HuH-7 (cell line): Measurements from ENCODE around the gene METTL6.
"Not testable (repeated sequence)": the region's sequence is repeated elsewhere in the genome, so short reads cannot be mapped to it uniquely, and the experiment has no call there.

ENCODE experiments used
- DNase-seq: peaks from one replicate; pipeline ENCODE4 v3.0.0; 2011; ENCODE audit warnings: low spot score

The METTL6 gene, protein sequence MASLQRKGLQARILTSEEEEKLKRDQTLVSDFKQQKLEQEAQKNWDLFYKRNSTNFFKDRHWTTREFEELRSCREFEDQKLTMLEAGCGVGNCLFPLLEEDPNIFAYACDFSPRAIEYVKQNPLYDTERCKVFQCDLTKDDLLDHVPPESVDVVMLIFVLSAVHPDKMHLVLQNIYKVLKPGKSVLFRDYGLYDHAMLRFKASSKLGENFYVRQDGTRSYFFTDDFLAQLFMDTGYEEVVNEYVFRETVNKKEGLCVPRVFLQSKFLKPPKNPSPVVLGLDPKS

DNA sequence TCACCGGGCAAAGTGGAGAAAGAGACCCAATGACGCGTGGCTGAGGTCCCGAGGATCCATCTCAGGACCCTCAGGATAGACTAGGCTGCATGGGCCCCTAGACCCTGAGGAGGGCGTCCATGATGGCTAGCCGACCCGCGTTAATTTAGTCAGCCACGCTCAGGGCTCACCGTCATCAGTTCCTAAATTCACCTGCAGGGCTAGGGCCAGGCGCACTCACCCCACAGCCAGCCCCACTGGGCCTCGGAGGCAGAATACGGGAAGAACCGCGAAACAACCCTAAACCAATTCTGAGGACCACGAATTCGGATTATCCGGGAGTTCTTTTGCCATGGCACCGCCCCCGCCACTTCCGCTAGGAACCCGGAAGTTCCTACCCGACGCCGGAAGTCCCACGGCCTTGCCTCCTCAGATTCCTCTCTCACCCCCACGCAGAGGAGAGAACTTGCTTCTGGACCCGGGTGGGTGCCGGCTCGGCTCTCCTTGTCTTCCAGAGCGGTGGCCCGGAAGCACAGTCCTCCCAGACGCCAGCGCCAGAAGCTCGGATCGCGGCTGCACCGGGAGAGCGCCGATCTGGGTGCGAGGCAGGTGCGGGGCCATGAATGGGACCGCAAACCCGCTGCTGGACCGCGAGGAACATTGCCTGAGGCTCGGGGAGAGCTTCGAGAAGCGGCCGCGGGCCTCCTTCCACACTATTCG is at the start of gene METTL6, which contains the start of gene EAF1:
METTL6 (minus strand) TSS at position 363 of the 699 bp plus-strand sequence. CDS start 1,033 bp downstream, outside the sequence.
EAF1 (plus strand) TSS at position 417 of the 699 bp plus-strand sequence; CDS start at position 599, 182 bp downstream.
- DNase-seq = peak; percentile 94

DNA sequence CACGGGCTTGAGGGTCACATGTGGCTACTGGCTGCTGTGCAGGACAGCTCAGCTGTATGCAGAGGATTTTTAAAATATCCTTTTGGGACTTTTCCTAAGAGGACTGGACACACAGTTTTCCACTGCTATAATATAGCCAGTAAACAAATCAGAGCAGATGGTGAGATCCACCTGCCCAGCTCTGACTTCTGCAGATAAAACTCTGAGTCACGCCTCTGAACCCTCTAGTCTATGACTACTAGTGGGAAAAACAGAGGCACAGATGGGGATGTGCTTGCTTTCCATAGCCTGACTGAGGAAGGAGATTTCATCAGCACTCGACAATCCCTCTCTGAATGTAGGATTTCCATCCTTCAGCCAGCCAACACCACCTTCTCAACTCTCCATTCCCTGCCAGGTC is 49.0 kb upstream of the METTL6 start:
- no peak for DNase-seq

DNA sequence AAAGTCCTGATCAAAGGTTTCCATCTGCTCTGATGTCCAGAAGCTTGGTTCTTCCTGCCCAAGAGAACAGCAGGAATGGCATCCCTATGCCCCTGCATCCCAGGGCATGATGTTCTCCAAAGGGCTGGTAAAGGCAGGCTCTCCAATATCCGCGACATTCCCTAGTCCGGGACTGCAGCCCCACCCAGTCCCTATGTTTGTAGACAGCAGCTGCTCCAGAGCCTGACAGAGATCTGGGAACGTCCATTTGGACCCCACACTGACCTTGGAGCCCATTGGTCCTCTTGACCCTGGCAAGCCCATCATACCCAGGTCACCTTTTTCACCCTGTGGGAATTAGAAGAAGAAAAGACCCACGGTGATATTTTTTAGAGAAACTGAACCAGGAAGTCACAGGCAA is 47.8 kb upstream of the METTL6 start:
- no peak for DNase-seq

DNA sequence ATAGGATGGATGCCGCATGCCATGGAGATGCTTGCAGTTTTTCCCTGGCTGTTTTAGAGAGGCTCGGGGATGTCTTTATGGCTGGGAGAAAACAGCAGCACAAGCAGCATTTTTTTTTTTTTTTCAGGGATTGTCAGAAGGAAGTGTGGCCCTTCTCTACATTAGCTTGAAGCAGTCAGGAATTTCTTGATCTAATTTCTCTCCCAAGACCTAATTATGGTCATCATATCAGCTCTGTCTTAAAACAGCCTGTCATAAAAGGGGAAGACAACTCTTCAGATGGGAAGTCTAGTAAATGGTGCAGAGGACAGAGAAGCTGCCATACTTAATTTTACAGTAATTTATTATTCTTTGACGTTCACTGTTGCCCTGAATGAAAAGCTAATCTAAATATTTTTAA is 44.5 kb upstream of the METTL6 start:
- DNase-seq = no peak

DNA sequence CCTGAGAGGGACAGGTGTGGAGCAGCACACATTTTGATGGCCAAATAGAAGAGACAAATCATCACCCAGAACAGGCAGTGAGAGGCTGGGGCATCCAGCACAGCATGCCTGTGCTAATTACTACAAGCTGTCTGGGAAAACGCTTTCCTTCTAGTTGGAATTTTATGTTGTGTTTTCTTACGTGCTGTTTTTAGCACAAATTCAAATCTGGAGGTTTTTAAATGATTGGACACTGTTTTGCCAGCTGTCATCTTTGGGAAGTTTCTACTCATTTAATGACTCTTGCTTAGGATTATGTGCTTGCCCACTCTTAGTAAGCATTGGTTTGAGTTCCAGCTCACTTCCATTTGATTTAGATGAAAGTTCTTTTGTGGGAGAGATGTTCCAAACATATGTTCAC is 43.5 kb upstream of the METTL6 start:
- no peak for DNase-seq

DNA sequence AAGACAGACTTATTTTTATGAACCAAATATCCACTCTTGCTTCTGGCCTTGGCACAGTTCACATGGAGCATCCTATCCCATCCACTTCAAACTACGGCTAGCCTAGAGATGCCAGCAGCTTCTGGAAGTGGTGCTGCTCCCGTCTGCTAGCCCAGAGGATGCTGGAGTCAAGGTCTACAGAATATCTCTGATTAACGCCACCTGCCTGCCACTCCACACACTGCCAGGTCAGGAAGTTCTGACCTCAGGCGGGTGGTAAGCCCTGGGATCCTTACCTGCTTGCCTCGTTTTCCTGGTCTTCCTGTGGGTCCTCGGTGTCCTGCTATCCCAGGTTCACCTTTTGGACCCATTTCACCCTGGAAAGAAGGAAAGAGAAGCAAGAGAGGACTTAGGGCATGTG is 42.9 kb upstream of the METTL6 start:
- DNase-seq = peak; percentile 60

DNA sequence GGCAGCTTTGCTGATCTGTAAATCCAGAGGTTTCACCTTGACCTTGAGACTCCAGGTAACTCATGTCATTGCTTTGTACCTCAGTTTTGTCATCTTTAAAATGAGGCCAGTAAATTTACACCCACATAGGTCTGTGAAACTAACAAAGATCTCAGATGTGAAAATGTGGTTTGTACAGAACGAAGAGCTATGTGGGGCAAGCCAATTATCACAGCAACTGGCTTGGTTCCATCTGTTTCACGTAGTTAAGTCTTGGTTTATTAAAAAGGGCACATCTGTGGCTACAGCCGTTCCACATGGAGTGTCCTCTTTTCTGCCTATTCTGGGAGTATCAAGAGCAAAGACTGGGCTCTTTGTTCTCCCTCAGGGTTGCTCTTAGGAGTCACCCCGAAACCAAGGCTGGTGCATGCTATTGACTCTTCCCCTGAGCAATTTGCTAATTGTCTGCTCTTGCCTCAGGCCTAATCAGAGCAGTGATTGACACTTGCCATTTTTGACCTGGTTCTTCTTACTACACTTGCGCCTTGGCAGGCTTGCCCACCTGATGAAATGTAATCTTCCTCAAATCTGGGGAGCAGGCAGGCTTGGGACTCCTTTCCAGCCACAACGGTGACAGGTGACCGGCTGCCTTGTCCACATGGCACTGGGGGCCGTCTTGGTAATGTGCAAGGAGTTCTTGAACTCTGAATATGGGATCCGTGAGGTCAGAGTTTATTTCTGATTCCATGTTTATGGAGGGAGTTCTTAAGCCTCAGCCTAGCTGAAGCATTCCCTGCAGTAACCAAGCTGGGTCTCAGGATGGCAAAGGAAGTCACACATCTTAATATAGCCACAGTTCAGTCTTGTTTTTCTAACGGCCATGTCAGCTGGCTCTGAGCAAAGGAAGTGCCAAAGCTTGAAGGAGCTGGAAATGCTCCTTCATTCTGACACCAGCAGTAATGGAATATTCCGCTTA is 40.2 kb upstream of the METTL6 start:
- DNase-seq = no peak

DNA sequence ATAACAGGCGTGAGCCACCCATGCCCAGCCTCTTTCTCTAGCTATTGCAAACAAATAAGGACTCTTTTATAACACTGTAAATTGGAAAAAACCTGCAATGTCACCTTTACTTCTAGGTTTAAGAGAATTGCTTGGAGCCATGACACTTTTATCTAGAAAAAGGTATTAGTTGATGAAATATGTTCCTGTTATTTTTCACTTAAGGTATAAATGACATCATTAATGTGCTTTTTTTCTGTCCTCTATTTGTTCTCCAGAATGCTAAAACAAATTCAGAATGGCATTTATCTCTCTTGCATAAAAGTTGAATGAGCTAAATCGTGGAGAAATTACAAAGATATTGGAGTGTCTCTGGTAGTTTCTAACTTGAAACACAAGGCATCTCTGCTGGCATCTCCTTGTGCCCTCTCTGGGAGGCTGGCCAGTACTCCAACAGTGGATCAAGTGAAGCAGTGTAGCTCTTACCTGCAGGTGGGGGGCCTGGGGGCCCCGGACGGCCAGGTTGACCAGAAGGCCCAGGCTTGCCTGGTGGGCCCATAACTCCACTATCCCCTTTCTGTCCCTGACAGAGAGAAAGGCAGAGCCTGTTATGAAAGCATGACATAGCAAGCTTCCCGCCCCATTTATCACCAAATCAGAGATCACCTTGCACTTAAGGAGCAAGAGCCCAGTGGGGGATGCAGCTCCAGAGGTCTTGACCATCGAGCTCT is 38.7 kb upstream of the METTL6 start:
- no peak for DNase-seq

DNA sequence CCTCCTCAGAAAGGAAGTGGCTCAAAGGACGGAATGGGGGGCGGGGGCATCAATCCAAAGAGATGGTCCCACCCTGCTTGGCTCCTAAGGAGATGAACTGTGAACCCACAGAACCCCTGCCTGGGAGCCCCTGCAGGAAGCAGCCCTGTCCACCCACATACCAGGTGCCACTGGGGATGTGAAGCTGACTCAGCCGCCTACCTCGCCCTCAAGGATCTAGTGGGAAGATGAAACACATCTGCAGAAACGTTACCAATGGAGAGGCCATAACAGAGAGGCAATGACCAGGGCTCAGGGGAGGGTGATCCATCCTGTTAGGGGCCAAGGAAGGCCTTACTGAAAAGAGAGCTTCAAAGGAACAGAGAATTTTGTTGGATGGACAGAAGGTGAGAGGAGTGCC is 35.1 kb upstream of the METTL6 start:
- no peak for DNase-seq

DNA sequence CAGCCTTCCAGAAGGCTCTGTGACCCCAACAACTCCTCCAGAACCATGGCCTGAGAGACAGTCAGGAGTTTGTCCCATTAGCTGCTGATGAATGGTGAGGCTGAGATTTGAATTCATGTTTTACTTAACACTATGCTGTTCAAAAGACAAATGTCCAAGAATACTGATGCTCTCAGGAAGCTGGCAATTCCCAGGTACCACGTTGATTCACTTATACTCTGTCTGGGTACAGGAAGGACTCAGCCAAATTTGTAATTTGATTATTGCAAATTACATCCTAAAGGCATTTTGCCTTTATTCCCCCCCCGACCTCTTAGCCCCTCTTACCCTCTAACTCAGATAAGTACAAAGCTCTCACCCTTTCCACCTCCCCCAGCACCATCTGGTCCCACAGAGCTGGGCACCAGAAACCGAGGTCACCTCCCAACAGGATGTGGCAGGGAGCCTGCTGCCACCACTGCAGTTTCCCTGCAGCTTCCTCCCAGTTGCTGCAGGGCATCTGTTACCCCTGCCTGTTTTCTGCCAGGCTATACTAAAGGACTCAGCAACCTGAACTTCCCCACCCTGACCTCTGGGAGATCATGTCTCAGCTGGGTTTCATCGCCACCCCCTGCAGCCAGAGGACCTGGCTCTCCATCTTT is 33.7 kb upstream of the METTL6 start:
- DNase-seq = no peak

DNA sequence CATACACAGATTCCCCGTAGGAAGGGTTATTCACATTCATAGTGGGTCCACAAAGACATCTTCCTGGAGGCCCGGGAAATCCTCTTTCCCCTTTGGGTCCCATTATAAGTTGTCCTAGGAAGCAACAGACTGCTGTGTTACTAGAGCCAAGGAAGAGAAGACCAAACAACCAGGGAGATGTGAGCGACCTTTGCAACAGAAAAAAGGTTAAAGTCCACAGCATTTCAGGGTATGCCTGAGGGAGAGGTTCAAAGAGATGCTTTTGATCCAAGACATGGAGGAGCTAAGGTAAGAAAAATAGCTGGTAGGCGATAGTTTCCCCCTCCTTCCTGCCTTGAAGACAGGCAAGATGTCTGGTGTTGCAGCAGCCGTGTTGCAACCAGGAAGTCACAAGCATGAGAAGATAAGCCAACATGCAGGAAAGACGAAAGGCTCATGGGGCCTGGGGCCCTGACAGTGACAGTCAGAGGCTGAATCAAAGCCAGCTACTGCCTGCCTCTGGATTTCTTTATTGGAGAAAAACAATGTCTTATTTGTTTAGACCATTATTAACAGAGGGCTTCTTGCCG is 31.0 kb upstream of the METTL6 start:
- DNase-seq = peak; percentile 52

DNA sequence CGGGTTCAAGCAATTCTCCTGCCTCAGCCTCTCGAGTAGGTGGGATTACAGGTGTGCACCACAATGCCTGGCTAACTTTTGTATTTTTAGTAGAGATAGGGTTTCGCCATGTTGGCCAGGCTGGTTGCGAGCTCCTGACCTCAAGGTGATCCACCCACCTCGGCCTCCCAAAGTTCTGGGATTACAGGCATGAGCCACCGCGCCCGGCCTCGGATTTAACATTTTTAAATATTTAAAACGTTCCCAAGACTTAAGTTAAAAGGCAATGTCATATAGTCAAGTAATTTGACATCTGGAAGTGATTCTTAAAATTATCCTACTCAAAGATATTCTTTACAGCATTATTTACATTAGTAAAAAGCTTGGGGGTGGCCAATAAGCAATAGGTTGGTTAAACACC is 29.6 kb upstream of the METTL6 start:
- not testable (repeated sequence) for DNase-seq

DNA sequence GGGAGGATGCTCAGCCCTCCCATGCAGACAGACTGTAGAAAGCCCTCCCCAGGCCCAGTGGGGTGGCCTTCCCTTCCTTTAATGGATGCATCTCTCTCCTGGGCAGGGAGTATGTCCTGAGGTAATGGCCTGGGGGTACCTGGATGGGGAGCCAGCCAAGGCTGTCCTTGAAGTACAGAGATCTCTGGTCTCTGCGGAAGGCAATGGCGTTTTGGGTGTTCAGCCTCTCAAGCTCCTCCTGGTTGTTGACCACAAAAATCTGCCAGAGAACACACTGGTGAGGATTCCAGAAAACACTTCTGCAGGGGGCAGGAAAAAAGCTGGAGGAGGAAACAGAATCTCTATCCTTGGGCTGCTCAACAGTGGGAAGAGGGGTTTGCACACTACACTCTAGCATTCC is 29.0 kb upstream of the METTL6 start:
- no peak for DNase-seq

DNA sequence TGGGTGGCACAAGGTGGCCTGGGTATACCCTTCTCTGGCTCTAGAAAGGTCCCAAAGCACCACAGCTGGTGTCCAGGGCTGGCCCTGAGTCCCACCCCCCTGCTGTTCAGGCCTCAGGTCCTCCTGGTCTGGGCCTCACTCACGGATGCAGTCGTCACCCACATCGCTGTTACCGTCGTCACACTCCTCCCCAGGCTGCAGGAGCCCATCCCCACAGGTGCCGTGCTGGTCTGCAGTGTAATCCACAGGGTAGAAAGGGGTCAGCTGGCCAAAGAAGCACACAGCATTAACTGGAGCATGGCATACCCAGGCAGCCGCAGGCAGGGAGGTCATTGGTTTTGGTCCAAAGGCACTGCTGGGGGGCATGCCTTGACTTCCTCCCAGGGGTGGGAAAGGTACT is 28.4 kb upstream of the METTL6 start:
- no peak for DNase-seq

DNA sequence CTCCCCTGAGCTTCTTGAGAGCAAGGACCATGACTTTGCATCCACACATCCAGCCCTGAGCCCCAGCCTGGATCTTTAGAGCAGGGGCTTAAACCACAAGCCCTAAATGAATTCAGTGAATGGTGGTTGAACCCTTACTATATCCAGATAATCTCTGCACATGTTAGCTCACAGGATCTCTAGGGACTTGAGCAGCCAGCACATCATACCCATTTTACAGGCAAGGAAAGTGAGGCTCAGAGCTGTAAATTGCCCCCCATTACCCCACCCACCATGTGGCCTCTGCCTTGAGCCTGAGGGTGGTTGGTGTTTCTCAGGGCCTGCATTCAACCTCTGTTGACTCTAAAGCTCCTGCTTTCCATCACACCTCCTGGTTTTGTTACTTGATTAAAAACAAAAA is 27.6 kb upstream of the METTL6 start:
- no peak for DNase-seq

DNA sequence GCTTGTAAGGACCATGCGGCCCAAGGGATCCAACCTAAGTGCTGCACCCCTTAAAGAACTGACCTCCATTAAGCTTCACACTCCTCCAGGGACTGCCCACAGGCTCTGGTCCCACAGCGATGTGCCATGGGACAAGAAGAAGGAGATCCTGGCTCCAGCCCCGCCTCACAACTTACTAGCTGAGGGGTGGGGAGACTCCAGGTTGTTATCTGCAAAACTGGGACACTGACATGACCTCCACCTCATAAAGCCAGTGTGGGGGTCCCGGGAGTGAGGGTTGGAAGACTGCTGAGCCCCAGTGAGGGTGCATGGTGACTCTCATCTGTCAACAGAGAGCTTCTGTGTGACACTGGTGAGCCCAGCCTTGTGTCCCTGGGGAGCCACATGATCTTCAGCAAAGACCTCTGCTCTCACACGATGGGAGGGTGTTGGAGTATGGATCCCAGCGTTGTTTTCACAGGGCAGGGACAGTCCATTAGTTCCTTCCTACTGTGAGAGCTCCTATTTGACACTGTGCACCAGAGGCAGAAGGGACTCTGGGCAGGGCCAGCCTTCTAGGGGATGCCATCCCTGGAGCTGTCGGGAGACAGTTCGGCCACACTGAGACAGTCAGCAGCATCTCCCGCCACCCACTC is 26.8 kb upstream of the METTL6 start:
- no peak for DNase-seq

DNA sequence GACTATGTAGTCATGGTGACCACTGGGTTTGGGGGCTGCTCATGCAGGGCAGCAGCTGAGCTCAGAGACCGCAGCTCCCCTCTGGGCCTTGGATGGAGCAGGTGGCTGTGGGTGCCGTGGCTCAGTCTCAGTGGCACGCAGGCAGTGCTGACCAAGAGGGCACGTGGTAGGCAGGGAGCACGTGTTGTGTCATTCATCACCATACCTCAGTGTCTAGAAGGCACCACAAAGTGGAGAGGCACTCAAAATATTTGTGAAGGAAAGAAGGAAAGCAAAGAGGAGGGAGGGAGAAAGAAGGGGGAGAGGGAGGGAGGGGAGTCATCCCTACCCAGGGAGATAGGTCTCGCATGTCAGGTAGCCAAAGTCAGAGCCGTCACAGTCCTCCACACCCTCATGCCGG is 26.2 kb upstream of the METTL6 start:
- DNase-seq = no peak

DNA sequence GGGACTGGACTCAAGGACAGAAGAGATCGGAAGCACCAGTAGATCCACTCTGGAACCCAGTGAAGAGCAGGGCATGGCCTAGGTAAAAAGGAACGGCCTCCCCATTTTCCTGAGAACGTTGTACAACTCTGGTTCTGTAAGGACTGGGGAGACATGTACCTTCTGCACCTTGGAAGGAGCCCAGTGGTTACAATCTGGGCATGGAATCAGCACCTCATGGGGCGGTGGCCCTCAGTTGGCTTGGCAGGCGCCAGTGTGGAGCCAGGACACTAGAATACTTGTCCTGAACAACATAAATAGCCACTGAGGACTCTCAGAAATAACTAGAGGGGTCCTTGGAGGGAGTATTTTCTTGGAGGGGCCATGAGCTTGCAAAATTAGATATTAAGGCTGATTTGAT is 25.6 kb upstream of the METTL6 start:
- DNase-seq = no peak

DNA sequence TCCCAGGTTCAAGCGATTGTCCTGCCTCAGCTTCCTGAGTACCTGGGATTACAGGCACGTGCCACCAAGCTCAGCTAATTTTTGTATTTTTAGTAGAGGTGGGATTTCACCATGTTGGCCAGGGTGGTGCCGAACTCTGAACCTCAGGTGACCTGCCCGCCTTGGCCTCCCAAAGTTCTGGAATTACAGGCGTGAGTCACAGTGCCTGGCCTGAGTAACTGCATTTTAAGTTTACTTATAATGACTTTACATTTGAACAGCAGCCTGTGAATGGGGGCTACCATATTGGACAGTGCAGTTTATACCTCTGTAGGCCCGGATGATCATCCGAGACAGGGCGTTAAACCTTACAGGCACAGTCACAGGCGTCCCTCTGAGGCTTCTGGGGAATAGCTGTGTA is 24.8 kb upstream of the METTL6 start:
- no peak for DNase-seq
